WTC11 (cell line): ENCODE data around the gene HCAR2. TPM values are rescaled to one million over a fixed set of nuclear protein-coding genes. Genes with fewer than 3 reads are reported as not detected.

Experiments
- ATAC-seq: fragments of 200-7000 bp; cut with Tn5 transposase; 2 replicates; pipeline ENCODE4 v1.10.0; 2021; ENCODE audit warnings: mild to moderate bottlenecking, moderate library complexity
- CTCF ChIA-PET: fragments of 300-600 bp; sonication (Branson Sonifier 250); formaldehyde crosslinking; loops from one replicate; lab custom pipeline; 2021; ENCODE audit warnings: antibody characterized with exemption; lab: Charles Lee
- POLR2A ChIA-PET: fragments of 350-600 bp; sonication (Branson Sonifier 250); formaldehyde crosslinking; loops from one replicate; lab custom pipeline; 2021; ENCODE audit warnings: antibody characterized with exemption; lab: Charles Lee
- DNase-seq: peaks from one replicate; pipeline ENCODE4 v3.0.0; 2021; ENCODE audit warnings: low spot score
- H3K27ac Mint-ChIP-seq: 2 replicates; pipeline ENCODE4 v1.8.0; 2021; ENCODE audit warnings: mixed read lengths
- H3K27me3 Mint-ChIP-seq: 2 replicates; pipeline ENCODE4 v1.8.0; 2021; ENCODE audit warnings: low read depth, mild to moderate bottlenecking, moderate library complexity, mixed read lengths
- H3K36me3 Mint-ChIP-seq: 2 replicates; pipeline ENCODE4 v1.8.0; 2021; ENCODE audit warnings: mixed read lengths
- H3K4me1 Mint-ChIP-seq: 2 replicates; pipeline ENCODE4 v1.8.0; 2022; ENCODE audit warnings: mixed read lengths
- H3K4me3 Mint-ChIP-seq: 2 replicates; pipeline ENCODE4 v1.8.0; 2021; ENCODE audit warnings: mild to moderate bottlenecking, moderate library complexity, mixed read lengths
- H3K9me3 Mint-ChIP-seq: 2 replicates; pipeline ENCODE4 v1.8.0; 2021; ENCODE audit warnings: mixed read lengths
- CBFB ChIP-seq: sonication (generic); formaldehyde crosslinking; IDR thresholded peaks from 2 replicates; pipeline ENCODE4 v1.8.1; 2022; ENCODE audit warnings: mild to moderate bottlenecking, low read depth, missing genetic modification reagents
- FOXJ3 ChIP-seq: sonication (generic); formaldehyde crosslinking; IDR thresholded peaks from 2 replicates; pipeline ENCODE4 v1.9.0; 2021; ENCODE audit warnings: missing genetic modification reagents, mild to moderate bottlenecking, borderline replicate concordance
- GABPB1 ChIP-seq: sonication (generic); formaldehyde crosslinking; IDR thresholded peaks from 2 replicates; pipeline ENCODE4 v1.8.1; 2023; ENCODE audit warnings: mild to moderate bottlenecking, missing genetic modification reagents
- MXD4 ChIP-seq: fragments of 250-450 bp; sonication (Bioruptor Pico); IDR thresholded peaks from 2 replicates; pipeline ENCODE4 v1.8.0; 2021; ENCODE audit warnings: mild to moderate bottlenecking, moderate library complexity, borderline replicate concordance
- PRDM15 ChIP-seq: sonication (generic); formaldehyde crosslinking; IDR thresholded peaks from 2 replicates; pipeline ENCODE4 v1.8.0; 2022; ENCODE audit warnings: missing genetic modification reagents
- SMAD3 ChIP-seq: sonication (generic); formaldehyde crosslinking; IDR thresholded peaks from 2 replicates; pipeline ENCODE4 v1.8.0; 2022; ENCODE audit warnings: missing genetic modification reagents, mild to moderate bottlenecking, borderline replicate concordance
- STAT6 ChIP-seq: sonication (generic); formaldehyde crosslinking; conservative IDR thresholded peaks from 2 replicates; pipeline ENCODE4 v1.8.1; 2023; ENCODE audit warnings: mild to moderate bottlenecking, low read depth, missing genetic modification reagents, moderate library complexity
- USF1 ChIP-seq: sonication (generic); formaldehyde crosslinking; IDR thresholded peaks from 2 replicates; pipeline ENCODE4 v1.8.0; 2022; ENCODE audit warnings: mild to moderate bottlenecking, missing genetic modification reagents
- ZNF121 ChIP-seq: sonication (generic); formaldehyde crosslinking; IDR thresholded peaks from 2 replicates; pipeline ENCODE4 v1.8.0; 2023; ENCODE audit warnings: missing genetic modification reagents
- ZNF281 ChIP-seq: sonication (generic); formaldehyde crosslinking; IDR thresholded peaks from 2 replicates; pipeline ENCODE4 v1.8.0; 2023; ENCODE audit warnings: mild to moderate bottlenecking, missing genetic modification reagents
- ZNF425 ChIP-seq: fragments of 250-450 bp; sonication (Bioruptor Pico); conservative IDR thresholded peaks from 2 replicates; pipeline ENCODE4 v1.9.0; 2021; ENCODE audit warnings: mild to moderate bottlenecking
- total RNA-seq: library from RNA; stranded (reverse); gene quantifications from 3 replicates; pipeline ENCODE4 v1.2.3, GENCODE V29; 2021
- TF ChIP-seq, protein P1 (sequence below): sonication (generic); formaldehyde crosslinking; IDR thresholded peaks from 2 replicates; pipeline ENCODE4 v1.8.1; 2023; ENCODE audit warnings: mild to moderate bottlenecking, moderate library complexity, missing genetic modification reagents
- TF ChIP-seq, protein P2 (sequence below): fragments of 250-450 bp; sonication (Bioruptor Pico); IDR thresholded peaks from 2 replicates; pipeline ENCODE4 v1.9.0; 2021; ENCODE audit warnings: mild to moderate bottlenecking, borderline replicate concordance

The HCAR2 gene
- total RNA-seq, 1 experiment from 2014 or later, result not detected

GRCh38 chr12:122665349-122665748 is 37.8 kb downstream of the HCAR2 start:
- DNase-seq, result no peak
- ATAC-seq, result no peak
- H3K4me1 Mint-ChIP-seq, result no peaks in the 10 kb centered on the region
- TF ChIP-seq, protein P1, sequence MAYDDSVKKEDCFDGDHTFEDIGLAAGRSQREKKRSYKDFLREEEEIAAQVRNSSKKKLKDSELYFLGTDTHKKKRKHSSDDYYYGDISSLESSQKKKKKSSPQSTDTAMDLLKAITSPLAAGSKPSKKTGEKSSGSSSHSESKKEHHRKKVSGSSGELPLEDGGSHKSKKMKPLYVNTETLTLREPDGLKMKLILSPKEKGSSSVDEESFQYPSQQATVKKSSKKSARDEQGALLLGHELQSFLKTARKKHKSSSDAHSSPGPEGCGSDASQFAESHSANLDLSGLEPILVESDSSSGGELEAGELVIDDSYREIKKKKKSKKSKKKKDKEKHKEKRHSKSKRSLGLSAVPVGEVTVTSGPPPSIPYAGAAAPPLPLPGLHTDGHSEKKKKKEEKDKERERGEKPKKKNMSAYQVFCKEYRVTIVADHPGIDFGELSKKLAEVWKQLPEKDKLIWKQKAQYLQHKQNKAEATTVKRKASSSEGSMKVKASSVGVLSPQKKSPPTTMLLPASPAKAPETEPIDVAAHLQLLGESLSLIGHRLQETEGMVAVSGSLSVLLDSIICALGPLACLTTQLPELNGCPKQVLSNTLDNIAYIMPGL, result no peak
- no peak for TF ChIP-seq ZNF281 (CRISPR knock-in tag)
- TF ChIP-seq, protein P2, sequence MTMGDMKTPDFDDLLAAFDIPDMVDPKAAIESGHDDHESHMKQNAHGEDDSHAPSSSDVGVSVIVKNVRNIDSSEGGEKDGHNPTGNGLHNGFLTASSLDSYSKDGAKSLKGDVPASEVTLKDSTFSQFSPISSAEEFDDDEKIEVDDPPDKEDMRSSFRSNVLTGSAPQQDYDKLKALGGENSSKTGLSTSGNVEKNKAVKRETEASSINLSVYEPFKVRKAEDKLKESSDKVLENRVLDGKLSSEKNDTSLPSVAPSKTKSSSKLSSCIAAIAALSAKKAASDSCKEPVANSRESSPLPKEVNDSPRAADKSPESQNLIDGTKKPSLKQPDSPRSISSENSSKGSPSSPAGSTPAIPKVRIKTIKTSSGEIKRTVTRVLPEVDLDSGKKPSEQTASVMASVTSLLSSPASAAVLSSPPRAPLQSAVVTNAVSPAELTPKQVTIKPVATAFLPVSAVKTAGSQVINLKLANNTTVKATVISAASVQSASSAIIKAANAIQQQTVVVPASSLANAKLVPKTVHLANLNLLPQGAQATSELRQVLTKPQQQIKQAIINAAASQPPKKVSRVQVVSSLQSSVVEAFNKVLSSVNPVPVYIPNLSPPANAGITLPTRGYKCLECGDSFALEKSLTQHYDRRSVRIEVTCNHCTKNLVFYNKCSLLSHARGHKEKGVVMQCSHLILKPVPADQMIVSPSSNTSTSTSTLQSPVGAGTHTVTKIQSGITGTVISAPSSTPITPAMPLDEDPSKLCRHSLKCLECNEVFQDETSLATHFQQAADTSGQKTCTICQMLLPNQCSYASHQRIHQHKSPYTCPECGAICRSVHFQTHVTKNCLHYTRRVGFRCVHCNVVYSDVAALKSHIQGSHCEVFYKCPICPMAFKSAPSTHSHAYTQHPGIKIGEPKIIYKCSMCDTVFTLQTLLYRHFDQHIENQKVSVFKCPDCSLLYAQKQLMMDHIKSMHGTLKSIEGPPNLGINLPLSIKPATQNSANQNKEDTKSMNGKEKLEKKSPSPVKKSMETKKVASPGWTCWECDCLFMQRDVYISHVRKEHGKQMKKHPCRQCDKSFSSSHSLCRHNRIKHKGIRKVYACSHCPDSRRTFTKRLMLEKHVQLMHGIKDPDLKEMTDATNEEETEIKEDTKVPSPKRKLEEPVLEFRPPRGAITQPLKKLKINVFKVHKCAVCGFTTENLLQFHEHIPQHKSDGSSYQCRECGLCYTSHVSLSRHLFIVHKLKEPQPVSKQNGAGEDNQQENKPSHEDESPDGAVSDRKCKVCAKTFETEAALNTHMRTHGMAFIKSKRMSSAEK (CRISPR knock-in tag), result no peak
- TF ChIP-seq MXD4 (CRISPR knock-in tag), result no peak
- TF ChIP-seq CBFB (CRISPR knock-in tag), result no peak
- no peak for TF ChIP-seq ZNF425
- no peaks in the 10 kb centered on the region for H3K9me3 Mint-ChIP-seq
- POLR2A ChIA-PET, result interaction anchor here (0.6 kb wide), 1 partner anchor 75 kb away, joined by 3 read pairs; no protein-coding TSS in a partner anchor
- no peaks in the 10 kb centered on the region for H3K27me3 Mint-ChIP-seq
- H3K4me3 Mint-ChIP-seq, result no peak overlapping the region
- CTCF ChIA-PET, result no interaction called here
- no peaks in the 10 kb centered on the region for H3K36me3 Mint-ChIP-seq
- H3K27ac Mint-ChIP-seq, result no peak overlapping the region

- POLR2A ChIA-PET, result no interaction called here
- Mint-ChIP-seq H3K36me3 (no peaks in the 10 kb centered on the region), H3K4me1 (no peaks in the 10 kb centered on the region), H3K27ac (no peak overlapping the region), H3K9me3 (no peaks in the 10 kb centered on the region), H3K27me3 (no peaks in the 10 kb centered on the region), H3K4me3 (no peak overlapping the region)
- DNase-seq (no peak), ATAC-seq (no peak)
- CTCF ChIA-PET, result no interaction called here
- TF ChIP-seq ZNF121 (CRISPR knock-in tag), result peak; percentile 64; the same call in 1 of the 2 replicates
- TF ChIP-seq SMAD3 (CRISPR knock-in tag), result no peak
Measured at GRCh38 chr12:122661938-122662337, 41.2 kb downstream of the HCAR2 start.

DNA sequence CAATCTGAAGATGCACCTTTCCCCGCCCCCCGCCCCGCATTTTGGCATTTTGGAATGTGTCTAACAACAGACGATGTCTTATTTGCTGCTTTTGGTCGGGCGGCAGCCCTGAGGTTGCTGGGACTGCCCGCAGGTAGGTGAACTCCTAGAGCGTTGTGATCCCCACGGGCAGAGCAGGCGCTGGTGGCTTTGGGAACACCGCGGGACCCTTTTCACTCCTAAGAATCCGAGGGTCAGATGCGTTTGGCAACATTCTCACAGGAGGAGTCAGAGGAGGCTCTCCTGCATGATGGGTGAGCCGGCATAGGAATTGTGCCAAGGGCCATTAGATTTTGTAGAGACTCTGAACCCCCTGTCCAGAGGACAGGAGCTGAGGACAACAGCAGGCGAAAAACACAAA is 41.9 kb downstream of the HCAR2 start:
- Mint-ChIP-seq H3K4me1 (no peaks in the 10 kb centered on the region), H3K9me3 (no peaks in the 10 kb centered on the region), H3K27me3 (no peaks in the 10 kb centered on the region), H3K36me3 (no peaks in the 10 kb centered on the region), H3K4me3 (no peak overlapping the region), H3K27ac (no peak overlapping the region)
- POLR2A ChIA-PET, result no interaction called here
- no peak for ATAC-seq
- DNase-seq, result no peak
- CTCF ChIA-PET, result no interaction called here
- TF ChIP-seq FOXJ3 (CRISPR knock-in tag) (no peak), STAT6 (CRISPR knock-in tag) (no peak), GABPB1 (CRISPR knock-in tag) (no peak), PRDM15 (CRISPR knock-in tag) (no peak), USF1 (CRISPR knock-in tag) (no peak)
